HG02763 (cell line): ENCODE data around the gene FHAD1.
"Not testable (repeated sequence)": the region's sequence is repeated elsewhere in the genome, so short reads cannot be mapped to it uniquely, and the experiment has no call there.

Source experiments
- ATAC-seq: cut with Tn5 transposase; IDR thresholded peaks from one replicate; pipeline ENCODE4 v1.9.1; 2021; ENCODE audit warnings: mild to moderate bottlenecking, moderate library complexity; ENCODE audit not compliant: unreplicated experiment

FHAD1 gene

GRCh38 chr1:15303935-15304334 lies 56.9 kb downstream of the FHAD1 start:
- ATAC-seq, result no peak

- ATAC-seq, result no peak
Measured at GRCh38 chr1:15304708-15305467, 57.9 kb downstream of the FHAD1 start.

DNA sequence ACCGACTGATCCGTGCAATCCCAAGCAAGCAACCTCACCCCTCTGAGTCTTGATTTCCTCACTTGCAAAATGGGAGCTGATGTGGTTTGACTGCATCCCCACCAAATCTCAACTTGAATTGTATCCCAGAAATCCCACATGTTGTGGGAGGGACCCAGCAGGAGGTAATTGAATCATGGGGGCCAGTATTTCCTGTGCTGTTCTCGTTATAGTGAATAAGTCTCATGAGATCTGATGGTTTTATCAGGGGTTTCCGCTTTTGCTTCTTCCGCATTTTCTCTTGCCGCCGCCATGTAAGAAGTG lies 58.4 kb downstream of the FHAD1 start:
- ATAC-seq, result no peak

DNA sequence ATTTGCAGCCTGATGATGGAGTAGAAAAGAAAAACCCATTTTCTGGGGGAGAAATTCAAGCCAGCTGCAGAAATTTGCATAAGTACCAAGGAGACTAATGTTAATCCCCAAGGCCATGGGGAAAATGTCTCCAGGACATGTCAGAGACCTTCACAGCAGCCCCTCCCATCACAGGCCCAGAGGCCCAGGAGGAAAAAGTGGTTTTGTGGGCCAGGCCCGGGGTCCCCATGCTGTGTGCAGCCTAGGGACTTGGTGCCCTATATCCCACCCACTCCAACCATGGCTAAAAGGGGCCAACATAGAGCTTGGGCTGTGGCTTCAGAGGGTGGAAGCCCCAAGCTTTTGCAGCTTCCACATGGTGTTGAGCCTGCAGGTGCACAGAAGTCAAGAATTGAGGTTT lies 59.3 kb downstream of the FHAD1 start:
- ATAC-seq, result not testable (repeated sequence)

GRCh38 chr1:15308135-15308534 lies 61.1 kb downstream of the FHAD1 start:
- ATAC-seq, result no peak

DNA sequence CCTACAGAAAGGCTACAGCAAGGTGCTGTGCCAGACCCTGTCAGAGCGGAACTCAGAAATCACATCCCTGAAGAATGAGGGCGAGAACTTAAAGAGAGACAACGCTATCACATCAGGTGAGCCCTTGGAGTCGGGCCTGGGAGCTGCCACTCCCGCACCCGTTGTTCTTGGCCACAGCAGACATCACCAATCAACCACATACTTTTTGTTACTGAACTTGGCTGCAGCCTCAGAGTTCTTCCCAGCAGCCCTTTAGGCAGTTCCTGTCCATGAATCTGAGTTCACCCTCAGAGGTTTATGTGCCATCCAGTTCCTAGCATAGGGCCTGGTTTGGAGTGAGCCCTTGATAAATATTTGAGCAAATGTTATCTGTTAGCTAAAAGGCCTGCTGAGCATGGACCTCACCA lies 61.6 kb downstream of the FHAD1 start:
- no peak for ATAC-seq

GRCh38 chr1:15309687-15310086 lies 62.7 kb downstream of the FHAD1 start:
- ATAC-seq, result no peak

GRCh38 chr1:15310544-15310943 lies 63.5 kb downstream of the FHAD1 start:
- no peak for ATAC-seq

DNA sequence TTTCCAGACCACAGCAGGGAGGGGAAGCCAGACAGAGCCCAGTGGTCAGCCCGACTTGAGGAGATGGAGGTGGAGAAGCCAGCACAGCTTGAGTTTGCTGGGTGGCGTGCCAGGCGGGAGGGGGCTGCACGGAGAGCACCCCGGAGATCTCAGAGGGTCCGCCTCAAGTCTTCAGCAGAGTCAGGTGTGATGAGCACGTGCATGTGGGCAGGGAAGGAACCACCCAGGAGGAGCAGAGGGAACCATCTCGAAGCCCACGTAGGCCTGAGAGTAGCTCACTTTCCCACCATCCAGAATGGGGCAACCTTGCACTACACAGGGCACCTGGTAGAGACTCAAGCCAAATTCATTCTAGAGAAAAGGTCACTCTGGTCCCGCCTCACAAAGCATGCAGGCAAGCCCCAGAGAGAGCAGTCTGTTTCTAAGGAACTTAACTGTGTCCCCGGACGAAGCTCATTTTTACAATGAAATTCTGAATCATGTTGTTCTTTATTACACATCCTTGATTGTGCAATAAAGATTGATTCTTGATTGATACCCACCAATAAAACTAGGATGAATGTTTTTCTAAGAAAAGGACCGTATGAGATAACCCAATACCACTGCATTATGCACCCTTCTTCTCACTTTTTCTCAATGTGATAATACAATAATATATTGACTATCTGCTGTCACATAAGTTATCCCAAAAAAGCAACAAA lies 64.2 kb downstream of the FHAD1 start:
- no peak for ATAC-seq

DNA sequence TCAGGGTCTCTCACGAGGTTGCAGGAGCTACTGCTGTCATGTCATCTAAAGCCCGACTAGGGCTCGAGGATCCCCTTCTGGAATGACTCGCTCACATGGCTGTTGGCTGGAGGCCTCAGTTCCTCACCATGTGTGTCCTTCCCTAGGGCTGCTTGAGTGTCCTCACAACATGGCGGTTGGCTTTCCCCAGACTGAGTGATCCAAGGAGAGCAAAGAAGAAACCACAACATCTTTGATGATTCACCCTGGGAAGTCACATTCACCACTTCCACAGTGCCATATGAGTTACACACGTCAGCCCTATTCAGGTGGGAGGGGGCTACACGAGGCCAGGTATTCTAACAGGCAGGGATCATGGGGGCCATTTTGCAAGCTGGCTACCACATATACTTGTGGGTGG lies 64.9 kb downstream of the FHAD1 start:
- no peak for ATAC-seq

DNA sequence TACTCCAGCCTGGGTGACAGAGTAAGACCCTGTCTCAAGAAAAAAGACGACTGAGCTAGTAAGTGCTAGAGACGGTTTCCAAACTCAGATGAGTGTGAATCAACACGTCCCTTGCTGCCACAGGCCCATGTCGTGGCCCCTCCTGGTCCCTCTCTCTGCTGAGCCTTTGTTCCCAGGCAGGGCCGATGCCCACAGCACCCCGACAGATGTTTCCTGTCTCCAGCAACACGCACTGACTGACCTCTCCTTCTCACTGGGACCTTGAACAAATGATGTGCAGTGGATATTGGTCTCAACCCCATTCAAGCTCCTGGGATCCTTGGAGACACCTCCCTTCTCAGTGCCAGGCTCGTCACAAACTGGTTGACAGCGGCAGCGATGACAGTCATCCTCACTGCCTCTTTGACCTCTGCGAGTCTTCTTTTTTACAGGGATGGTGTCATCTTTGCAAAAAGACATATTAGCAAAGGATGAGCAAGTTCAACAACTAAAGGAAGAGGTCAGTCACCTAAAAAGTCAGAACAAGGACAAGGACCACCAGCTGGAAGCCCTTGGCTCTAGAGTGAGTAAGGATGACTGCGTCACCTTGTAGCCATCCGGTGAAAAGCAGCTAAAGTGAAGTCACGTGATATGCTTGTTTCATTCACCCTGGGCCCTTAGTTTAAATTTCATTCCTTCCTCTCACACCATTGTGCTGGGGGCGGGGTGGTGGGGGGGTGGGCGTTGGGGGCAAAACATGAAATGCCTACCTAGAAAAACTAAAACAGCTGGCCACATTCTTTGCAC lies 65.8 kb downstream of the FHAD1 start:
- no peak for ATAC-seq

GRCh38 chr1:15314328-15315281 lies 67.6 kb downstream of the FHAD1 start:
- no peak for ATAC-seq

- no peak for ATAC-seq
Measured at GRCh38 chr1:15315815-15316214, 68.8 kb downstream of the FHAD1 start.

DNA sequence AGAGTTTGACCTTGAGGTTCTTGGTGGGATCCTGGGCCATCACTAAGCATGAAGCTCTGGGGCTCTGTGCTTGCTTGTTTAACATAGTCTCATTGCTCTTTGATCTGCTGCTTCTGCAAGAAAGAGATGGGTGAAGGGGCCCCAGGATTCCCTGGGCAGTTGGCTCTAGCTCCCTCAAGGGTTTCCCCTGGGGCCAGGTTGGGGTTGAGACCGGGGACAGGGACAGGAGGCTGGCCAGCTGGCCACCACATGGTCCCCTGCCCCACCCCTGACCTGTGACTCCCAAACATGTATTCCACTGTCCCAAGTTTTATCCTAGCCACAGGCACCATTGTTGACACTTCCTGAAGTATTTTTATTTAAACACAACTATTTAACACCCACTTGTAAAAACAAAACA lies 69.5 kb downstream of the FHAD1 start:
- no peak for ATAC-seq

- ATAC-seq, result no peak
Measured at GRCh38 chr1:15320267-15320666, 73.2 kb downstream of the FHAD1 start.

DNA sequence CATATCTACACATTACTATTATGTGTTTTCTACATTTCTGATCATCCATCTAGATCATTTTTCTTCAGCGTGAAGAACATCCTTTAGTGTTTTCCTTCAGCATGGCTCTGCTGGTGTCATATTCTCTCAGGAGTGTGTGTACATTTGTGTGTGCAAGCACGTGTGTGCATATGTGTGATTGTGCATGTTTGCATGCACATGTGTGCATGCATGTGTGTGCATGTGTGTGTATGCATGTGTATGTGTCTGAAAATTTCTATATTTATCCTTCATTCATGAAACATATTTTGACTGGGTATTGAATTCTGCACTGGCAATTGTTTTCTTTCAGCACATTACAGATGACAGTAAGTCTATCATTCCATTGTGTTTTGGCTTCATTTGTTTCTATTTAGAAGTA lies 74.6 kb downstream of the FHAD1 start:
- ATAC-seq, result no peak

DNA sequence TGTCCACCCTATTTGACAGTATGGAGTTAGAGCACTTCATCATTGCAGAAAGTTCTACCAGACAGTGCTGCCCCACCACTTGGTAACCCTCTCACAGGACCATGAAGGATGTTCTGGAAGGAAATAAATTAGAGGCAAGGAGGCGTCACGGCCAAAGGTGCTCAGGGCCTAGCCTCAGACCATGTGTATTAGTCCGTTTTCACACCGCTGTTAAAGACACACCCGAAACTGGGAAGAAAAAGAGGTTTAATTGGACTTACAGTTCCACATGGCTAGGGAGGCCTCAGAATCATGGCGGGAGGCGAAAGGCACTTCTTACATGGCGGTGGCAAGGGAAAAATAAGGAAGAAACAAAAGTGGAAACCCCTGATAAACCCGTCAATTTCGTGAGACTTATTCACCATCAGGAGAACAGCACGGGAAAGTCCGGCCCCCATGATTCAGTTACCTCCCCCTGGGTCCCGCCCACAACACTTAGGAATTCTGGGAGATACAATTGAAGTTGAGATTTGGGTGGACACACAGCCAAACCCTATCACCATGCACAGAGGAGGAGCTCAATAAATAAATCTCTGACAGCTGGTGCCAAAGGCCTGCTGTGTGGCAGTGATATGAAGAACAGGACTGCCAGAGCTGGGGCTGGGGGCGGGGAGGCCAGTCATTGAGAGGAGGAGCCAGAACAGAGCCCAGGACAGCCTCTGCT lies 75.8 kb downstream of the FHAD1 start:
- no peak for ATAC-seq

DNA sequence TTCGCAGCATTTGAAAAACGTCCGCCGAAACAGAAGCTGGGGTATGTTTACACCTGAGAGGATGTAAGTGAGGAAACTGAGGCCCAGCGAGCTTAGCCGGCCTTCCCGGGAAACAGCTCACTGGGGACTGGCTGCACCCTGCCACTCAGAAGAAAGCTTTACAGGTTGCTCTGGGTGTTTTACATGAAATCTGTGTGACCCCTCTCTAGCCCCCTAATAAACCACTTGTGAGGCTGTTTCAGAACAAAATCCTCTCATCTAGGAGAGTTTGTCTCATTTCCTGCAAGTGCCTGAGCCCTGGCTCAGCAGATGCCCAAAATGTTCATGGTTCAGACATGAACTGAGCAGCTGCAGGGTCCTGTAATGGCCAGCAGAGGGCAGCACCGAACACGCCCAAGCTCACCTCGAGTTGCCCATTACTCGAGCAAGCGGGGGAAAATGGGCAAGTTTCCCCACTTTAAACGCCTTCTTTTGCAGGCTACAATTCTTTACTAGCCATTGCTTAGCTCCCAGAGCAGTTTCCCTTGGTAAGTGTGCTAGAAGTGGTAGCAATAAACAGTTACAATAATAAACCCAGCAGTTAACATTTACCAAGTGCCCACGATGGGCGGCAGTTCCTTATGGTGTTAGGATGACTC lies 76.4 kb downstream of the FHAD1 start:
- ATAC-seq, result no peak

- ATAC-seq, result no peak
Measured at GRCh38 chr1:15323989-15324868, 77.2 kb downstream of the FHAD1 start.
